ENCODE results near the gene FBXL4. TPM values are rescaled to one million over a fixed set of nuclear protein-coding genes. Genes with fewer than 3 reads are reported as not detected.

FBXL4 gene
- total RNA-seq, 4 donors from 2014 or later: 14.5 to 26.7 (median 18.3) TPM

DNA sequence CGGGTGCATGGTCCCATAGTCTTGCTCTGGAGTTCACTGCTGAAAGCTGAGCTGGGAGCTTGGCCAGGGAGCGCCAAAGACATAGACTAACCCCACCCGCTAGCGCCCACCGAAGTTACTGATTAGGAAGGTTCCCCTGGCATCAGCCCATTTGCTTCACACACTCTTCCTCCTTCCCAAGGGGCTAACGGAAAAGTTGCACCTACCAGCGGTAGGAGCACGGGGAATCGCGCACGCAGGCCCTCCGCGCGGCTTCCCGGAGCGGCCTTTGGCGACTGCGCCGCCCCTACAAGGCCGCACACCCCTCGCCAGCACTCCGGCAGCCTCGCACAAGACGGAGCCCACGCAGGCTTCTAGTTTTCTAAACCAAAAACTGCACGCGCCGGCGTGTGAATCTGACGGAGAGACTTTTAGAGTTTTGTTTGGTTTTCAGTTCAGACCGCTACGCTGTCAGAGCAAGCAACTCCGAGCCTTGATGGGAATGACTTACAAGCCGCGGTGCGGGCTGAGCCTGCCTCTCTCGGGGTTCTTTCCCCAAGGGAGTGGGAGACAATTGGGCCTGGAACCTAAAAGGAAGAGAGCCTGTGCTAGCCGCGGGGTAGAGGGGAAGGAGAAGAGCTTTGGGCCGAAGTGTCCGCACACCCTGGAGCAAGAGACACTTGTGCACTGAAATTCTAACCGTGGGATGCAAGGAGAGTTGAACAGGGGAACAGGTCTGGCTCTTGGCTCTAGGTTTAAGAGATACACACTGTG is 114.3 kb downstream of the FBXL4 start:
- Histone ChIP-seq H3K9me3 (no peaks in the 10 kb centered on the region), H3K27me3 (peaks cover 96% of the 10 kb centered on the region), H3K27ac (no peak overlapping the region), H3K4me3 (peak overlapping the region; percentile 62), H3K36me3 (no peaks in the 10 kb centered on the region), H3K4me1 (peaks cover 50% of the 10 kb centered on the region)
- WGBS: 2% methylated on average over 40 of the region's 42 CpGs
- TF ChIP-seq, protein P1, sequence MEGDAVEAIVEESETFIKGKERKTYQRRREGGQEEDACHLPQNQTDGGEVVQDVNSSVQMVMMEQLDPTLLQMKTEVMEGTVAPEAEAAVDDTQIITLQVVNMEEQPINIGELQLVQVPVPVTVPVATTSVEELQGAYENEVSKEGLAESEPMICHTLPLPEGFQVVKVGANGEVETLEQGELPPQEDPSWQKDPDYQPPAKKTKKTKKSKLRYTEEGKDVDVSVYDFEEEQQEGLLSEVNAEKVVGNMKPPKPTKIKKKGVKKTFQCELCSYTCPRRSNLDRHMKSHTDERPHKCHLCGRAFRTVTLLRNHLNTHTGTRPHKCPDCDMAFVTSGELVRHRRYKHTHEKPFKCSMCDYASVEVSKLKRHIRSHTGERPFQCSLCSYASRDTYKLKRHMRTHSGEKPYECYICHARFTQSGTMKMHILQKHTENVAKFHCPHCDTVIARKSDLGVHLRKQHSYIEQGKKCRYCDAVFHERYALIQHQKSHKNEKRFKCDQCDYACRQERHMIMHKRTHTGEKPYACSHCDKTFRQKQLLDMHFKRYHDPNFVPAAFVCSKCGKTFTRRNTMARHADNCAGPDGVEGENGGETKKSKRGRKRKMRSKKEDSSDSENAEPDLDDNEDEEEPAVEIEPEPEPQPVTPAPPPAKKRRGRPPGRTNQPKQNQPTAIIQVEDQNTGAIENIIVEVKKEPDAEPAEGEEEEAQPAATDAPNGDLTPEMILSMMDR (IDR thresholded peaks at IDR 0.05): no peak
- TF ChIP-seq POLR2A (IDR thresholded peaks at IDR 0.05) (no peak), POLR2AphosphoS5 (IDR thresholded peaks at IDR 0.05) (no peak), EP300 (IDR thresholded peaks at IDR 0.05) (no peak)
- DNase-seq (ENCODE audit: low spot score in 2 of 2): no peak

DNA sequence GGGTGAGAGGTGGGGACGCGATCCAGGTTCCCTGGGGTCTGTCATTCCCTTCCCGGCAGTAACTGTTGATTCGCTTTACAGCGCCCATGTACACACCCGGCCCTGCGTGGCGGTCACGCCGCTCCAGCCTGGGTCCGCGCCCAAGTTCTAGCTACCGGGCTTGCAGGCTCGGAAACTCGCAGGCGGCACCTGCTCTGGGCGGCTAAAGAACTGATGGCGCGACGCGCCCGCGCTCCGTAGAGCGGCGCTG is 114.8 kb downstream of the FBXL4 start:
- Histone ChIP-seq H3K27me3 (peaks cover 96% of the 10 kb centered on the region), H3K27ac (no peak overlapping the region), H3K9me3 (no peaks in the 10 kb centered on the region), H3K4me1 (peaks cover 55% of the 10 kb centered on the region), H3K4me3 (peak overlapping the region; percentile 62), H3K36me3 (no peaks in the 10 kb centered on the region)
- peak in 1 of 2 donors; percentile 77 for DNase-seq (ENCODE audit: low spot score in 2 of 2)
- TF ChIP-seq POLR2A (IDR thresholded peaks at IDR 0.05) (no peak), EP300 (IDR thresholded peaks at IDR 0.05) (no peak), POLR2AphosphoS5 (IDR thresholded peaks at IDR 0.05) (no peak)
- TF ChIP-seq, protein P1 (IDR thresholded peaks at IDR 0.05): no peak
- 0% methylated on average over 2 of the region's 26 CpGs for WGBS

DNA sequence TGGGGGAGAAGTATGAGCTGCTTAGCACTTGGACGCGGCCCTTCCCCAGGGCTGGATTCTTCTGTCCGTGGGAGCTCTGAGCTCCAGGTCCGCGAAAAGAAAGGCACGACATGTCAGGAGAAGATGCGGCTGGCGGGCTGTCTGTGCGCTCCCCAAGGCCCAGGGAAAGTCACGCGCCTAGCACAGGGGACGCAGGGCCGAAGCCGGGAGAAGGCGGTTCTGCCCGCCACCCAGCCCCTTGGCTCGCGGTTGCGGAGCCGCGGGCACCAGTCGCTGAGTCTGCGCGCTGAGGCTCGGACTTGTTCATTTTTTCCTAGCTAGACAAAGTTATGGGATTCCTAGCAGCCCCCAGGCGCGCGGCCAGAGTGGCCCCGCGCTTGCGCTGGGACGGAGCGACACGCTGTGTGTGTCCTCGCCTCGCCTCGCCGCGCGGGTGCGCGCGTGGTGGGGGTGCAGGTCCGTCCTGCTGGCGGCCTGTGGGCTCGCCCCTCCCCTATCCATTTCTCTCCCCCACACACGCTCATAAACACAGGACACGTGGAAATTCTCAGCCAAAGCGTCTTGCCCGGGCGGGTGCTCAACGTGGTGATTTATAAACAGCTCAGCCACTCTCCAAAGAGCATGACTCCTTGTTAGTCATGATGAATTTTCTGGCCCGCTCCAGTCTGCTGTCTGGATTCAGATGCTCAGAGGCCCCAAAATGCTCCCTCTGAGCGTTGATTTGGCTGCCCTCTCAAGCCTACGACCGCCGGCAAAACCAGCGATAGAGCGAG is 115.3 kb downstream of the FBXL4 start:
- Histone ChIP-seq H3K9me3 (no peaks in the 10 kb centered on the region), H3K4me3 (peak overlapping the region; percentile 62), H3K4me1 (peaks cover 60% of the 10 kb centered on the region), H3K36me3 (no peaks in the 10 kb centered on the region), H3K27me3 (peaks cover 96% of the 10 kb centered on the region), H3K27ac (no peak overlapping the region)
- no peak for TF ChIP-seq POLR2AphosphoS5 (IDR thresholded peaks at IDR 0.05)
- TF ChIP-seq, protein P1 (IDR thresholded peaks at IDR 0.05): no peak
- TF ChIP-seq EP300 (IDR thresholded peaks at IDR 0.05): no peak
- TF ChIP-seq POLR2A (IDR thresholded peaks at IDR 0.05): no peak
- 0% methylated on average over 20 of the region's 59 CpGs for WGBS
- DNase-seq (ENCODE audit: low spot score in 2 of 2): no peak

DNA sequence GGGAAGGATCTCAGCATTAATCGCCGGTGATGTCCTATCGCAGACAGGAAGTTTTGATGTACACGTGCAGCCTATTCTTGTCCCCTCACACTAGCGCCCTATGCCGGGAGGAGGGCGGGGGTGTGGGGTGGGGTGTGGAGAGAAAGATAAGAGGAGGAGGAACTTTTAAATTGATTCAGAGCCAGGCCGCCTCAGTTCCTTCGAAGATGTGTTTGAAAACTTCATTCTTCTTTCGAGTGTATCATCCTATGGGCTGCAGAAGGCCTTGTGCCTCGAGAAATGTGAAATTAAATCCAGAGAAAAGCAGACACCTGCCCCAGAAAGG is 115.8 kb downstream of the FBXL4 start:
- no peaks in the 10 kb centered on the region for H3K9me3 ChIP-seq
- H3K4me1 ChIP-seq: peaks cover 63% of the 10 kb centered on the region
- DNase-seq (ENCODE audit: low spot score in 2 of 2): no peak
- peaks cover 96% of the 10 kb centered on the region for H3K27me3 ChIP-seq
- TF ChIP-seq POLR2AphosphoS5 (IDR thresholded peaks at IDR 0.05) (no peak), EP300 (IDR thresholded peaks at IDR 0.05) (no peak), POLR2A (IDR thresholded peaks at IDR 0.05) (no peak)
- TF ChIP-seq, protein P1 (IDR thresholded peaks at IDR 0.05): no peak
- H3K27ac ChIP-seq: no peak overlapping the region
- H3K36me3 ChIP-seq: no peaks in the 10 kb centered on the region
- 7% methylated on average over 11 of the region's 11 CpGs for WGBS
- H3K4me3 ChIP-seq: peak overlapping the region; percentile 62
